Stimulated activated naive B cell treated with anti-CD40 and anti-IgM and Interleukin-4, amounts not matched to agents 10 μg/mL and 1 μg/mL and 100 μg/mL, for 72 hours (primary cell): Measurements from ENCODE around the gene PNMA6E.

ENCODE experiments used
- ATAC-seq, 2 donors: fragments of 150-1000 bp; cut with Tn5 transposase; replicated peaks; 2 replicates each; pipeline ENCODE4 v1.10.0; 2021; ENCODE audit warnings: moderate library complexity in 1 of 2
- DNase-seq: peaks from one replicate; pipeline ENCODE4 v3.0.0; 2021
- H3K27ac Mint-ChIP-seq: one replicate; pipeline ENCODE4 v1.8.0; 2022; ENCODE audit warnings: mild to moderate bottlenecking, mixed read lengths
- H3K27me3 Mint-ChIP-seq, 2 donors: one replicate each; pipeline ENCODE4 v1.8.0; 2022; ENCODE audit warnings: mixed read lengths in 2 of 2
- H3K36me3 Mint-ChIP-seq, 2 donors: one replicate each; pipeline ENCODE4 v1.8.0; 2022; ENCODE audit warnings: mixed read lengths in 2 of 2, mild to moderate bottlenecking in 1 of 2
- H3K4me1 Mint-ChIP-seq, 2 donors: one replicate each; pipeline ENCODE4 v1.8.0; 2022; ENCODE audit warnings: mixed read lengths in 2 of 2, mild to moderate bottlenecking in 1 of 2
- H3K4me3 Mint-ChIP-seq, 2 donors: one replicate each; pipeline ENCODE4 v1.8.0; 2022; ENCODE audit warnings: mild to moderate bottlenecking in 2 of 2, mixed read lengths in 2 of 2, moderate library complexity in 1 of 2
- H3K9me3 Mint-ChIP-seq, 2 donors: one replicate each; pipeline ENCODE4 v1.8.0; 2022; ENCODE audit warnings: mixed read lengths in 2 of 2, mild to moderate bottlenecking in 1 of 2

PNMA6E gene

DNA sequence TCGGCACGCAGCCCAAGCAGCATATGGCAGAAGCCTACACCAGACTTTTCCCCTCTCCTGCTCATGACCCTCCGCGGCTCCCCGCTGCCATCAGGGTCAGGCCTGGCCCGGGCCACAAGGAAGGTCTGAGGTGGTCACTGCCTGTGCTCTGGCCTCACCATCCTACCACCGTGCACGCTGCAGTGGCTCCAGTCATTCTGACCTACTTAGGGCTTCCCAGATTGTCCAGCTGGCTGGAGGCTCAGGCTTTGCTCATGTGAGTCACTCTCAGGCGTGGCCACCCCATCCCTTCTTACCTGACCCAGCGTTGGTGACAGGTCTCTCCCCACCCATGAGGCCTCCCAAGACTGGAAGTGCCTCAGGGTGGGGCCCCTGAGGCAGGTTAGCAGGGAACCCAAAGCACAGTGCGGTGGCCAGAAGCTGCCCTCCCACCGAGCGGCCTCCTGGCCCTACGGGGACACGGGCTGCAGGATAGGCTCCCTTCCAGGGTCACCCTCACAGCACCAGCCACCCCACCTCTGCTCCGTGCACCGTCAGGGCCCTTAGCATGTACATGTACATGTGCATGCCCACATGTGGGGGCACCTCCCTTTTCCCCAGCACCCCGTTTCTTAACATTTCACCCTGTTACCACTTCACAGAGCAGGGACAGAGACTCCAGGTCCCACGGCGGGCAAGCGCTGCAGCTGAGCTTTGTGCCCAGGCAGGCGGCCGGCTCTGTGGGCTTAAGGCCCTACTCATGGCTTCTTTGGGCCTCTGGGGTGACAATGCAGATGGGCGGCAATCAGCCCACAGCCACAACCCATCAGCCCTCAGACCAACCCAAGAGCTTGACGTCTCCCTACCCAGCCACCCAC lies 42.6 kb upstream of the PNMA6E start:
- peaks cover 4 to 7% of the 10 kb centered on the region in 2 donors for H3K27me3 Mint-ChIP-seq
- H3K36me3 Mint-ChIP-seq = peaks cover 3% of the 10 kb centered on the region in 2 donors
- H3K4me1 Mint-ChIP-seq = no peaks in the 10 kb centered on the region
- H3K27ac Mint-ChIP-seq = no peak overlapping the region
- H3K4me3 Mint-ChIP-seq = no peak overlapping the region
- ATAC-seq (no peak), DNase-seq (no peak)
- peaks cover 0 to 5% of the 10 kb centered on the region in 2 donors for H3K9me3 Mint-ChIP-seq

DNA sequence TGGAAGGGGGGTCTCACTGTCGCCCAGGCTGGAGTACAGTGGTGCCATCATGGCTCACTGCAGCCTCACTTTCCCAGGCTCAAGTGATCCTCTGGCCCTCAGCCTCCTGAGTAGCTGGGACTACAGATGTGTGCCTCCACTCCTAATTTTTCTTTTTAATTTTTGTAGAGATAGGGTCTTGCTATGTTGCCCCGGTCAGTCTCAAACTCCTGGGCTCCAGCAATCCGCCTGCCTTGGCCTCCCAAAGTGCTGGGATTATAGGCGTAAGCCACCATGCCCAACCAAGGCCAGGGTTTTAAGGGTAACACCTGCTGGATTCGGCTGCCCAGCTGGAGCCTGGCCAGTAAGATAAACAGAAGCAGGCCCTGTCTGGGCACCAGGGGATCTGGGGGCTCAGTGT lies 41.3 kb upstream of the PNMA6E start:
- H3K9me3 Mint-ChIP-seq = peaks cover 0 to 5% of the 10 kb centered on the region in 2 donors
- ATAC-seq (no peak), DNase-seq (no peak)
- H3K36me3 Mint-ChIP-seq = peaks cover 3% of the 10 kb centered on the region in 2 donors
- H3K4me1 Mint-ChIP-seq = no peaks in the 10 kb centered on the region
- H3K27me3 Mint-ChIP-seq = peaks cover 4 to 10% of the 10 kb centered on the region in 2 donors
- H3K4me3 Mint-ChIP-seq = no peak overlapping the region
- no peak overlapping the region for H3K27ac Mint-ChIP-seq

DNA sequence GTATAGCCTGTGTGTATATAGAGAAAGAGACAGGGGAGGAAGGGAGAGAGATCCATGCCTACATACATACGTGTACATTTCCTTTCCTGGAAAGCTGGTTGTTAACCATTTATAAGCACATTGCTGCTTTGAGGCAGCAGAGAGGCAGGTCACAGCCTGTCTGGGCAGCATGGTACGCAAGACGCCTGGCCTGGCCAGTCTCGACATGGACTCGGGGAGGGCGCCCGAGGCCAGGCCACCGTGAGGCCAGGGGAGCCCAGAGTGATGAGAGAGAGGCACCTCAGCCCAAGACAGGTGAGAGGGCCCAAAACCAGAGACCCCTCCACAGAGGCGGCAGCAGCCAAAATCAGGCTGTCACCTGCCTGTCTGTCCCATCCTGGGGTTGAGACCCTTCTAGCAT lies 40.8 kb upstream of the PNMA6E start:
- peaks cover 8 to 10% of the 10 kb centered on the region in 2 donors for H3K27me3 Mint-ChIP-seq
- no peak overlapping the region for H3K27ac Mint-ChIP-seq
- ATAC-seq = no peak
- H3K9me3 Mint-ChIP-seq = peaks cover 0 to 5% of the 10 kb centered on the region in 2 donors
- H3K4me1 Mint-ChIP-seq = no peaks in the 10 kb centered on the region
- no peak for DNase-seq
- H3K4me3 Mint-ChIP-seq = no peak overlapping the region
- peaks cover 0 to 3% of the 10 kb centered on the region in 2 donors for H3K36me3 Mint-ChIP-seq

DNA sequence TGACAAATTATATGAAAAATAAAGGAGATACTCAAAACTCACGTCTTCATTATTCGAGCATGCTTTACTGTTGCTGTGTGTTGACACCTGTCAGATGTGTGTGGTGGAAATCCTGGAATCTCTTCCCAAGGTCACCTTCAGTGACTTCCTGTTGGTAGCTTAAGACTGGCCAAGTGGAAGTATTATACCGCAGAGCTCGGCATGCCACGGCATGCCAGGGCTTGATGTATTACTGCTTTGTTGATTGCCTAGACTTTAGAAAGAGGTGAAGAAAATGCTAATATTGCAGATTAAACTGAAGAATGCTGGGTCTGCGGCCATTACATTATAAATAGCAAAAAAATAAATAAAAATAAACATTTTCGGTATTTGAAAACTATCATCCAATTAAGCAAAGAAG lies 40.1 kb upstream of the PNMA6E start:
- peaks cover 0 to 3% of the 10 kb centered on the region in 2 donors for H3K36me3 Mint-ChIP-seq

DNA sequence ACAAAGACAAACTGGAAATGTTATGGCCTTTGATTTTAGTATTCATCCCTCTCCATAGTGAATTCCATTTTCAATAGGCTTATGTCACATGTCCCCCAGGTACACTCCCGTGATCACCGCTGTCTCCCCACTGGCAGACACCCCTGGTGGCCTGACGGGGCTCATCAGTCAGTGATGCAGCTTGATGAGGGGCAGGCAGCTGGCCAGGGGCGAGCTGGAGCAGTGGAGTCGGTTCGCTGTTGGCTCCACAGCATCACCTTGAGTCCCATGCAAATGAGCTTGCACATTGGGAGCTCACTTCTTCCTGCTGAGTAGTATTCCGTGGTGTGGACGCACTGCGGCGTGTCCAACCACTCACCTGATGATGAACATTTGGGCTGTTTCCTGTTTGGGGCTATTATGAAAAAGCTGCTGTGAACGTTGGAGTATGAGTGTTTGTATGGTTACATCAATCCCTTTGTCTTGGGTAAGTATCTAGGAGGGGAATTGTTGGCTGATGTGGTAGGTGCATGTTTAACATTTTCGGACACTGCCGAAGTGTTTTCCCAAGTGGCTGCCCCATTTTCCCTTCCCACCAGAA lies 39.5 kb upstream of the PNMA6E start:
- Mint-ChIP-seq H3K36me3 (peaks cover 0 to 3% of the 10 kb centered on the region in 2 donors), H3K27ac (no peak overlapping the region), H3K4me1 (no peaks in the 10 kb centered on the region), H3K4me3 (no peak overlapping the region), H3K9me3 (peaks cover 0 to 5% of the 10 kb centered on the region in 2 donors), H3K27me3 (peaks cover 10 to 12% of the 10 kb centered on the region in 2 donors)
- DNase-seq (no peak), ATAC-seq (no peak)

More for the DNA sequence above, 40.1 kb upstream of the PNMA6E start:
- DNase-seq (no peak), ATAC-seq (no peak)
- H3K4me3 Mint-ChIP-seq = no peak overlapping the region
- H3K27ac Mint-ChIP-seq = no peak overlapping the region
- H3K4me1 Mint-ChIP-seq = no peaks in the 10 kb centered on the region
- H3K9me3 Mint-ChIP-seq = peaks cover 0 to 5% of the 10 kb centered on the region in 2 donors
- H3K27me3 Mint-ChIP-seq = peaks cover 10 to 12% of the 10 kb centered on the region in 2 donors

DNA sequence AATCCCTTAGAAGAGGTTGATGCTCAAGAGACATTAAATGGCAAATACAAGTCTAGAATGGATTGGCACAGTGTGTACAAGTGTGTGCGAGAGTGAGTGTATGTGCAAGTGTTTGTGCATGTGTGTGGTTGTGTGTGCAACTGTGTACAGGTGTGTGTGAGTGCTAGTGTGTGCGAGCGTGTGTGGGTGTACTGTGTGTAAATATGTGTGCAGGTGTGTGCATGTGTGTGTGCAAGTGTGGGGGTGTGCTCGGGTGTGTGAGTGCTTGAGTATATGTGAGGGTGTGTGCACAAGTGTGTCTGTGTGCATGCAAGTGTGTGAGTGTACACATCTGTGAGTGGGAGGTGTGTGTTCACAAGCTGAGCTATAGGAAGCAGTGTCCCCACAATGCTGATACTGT lies 38.8 kb upstream of the PNMA6E start:
- Mint-ChIP-seq H3K4me3 (no peak overlapping the region), H3K27ac (no peak overlapping the region), H3K4me1 (no peaks in the 10 kb centered on the region), H3K9me3 (peaks cover 0 to 5% of the 10 kb centered on the region in 2 donors), H3K27me3 (peaks cover 10 to 12% of the 10 kb centered on the region in 2 donors), H3K36me3 (peaks cover 0 to 3% of the 10 kb centered on the region in 2 donors)
- ATAC-seq (no peak), DNase-seq (no peak)

DNA sequence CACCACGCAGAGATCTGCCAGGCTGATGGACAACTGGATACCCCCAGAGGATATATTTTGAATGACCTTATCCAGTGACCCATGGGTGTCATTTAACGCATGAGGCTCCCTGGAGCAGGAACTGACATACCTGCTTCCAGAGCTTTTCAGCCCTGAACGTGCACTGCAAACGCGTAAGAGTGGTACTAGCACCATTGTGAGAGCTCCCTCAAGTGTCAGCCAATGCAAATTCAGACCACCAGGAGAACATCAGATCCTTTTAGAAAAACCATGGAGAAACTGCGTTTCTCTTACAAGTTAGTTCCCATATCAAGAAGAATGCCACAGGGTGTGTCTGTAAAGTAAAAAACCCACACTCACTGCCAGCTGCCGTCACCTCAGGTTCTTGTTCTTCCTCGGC lies 37.4 kb upstream of the PNMA6E start:
- H3K4me1 Mint-ChIP-seq = no peaks in the 10 kb centered on the region
- H3K4me3 Mint-ChIP-seq = no peak overlapping the region
- H3K27ac Mint-ChIP-seq = no peak overlapping the region
- DNase-seq = no peak
- H3K36me3 Mint-ChIP-seq = no peaks in the 10 kb centered on the region
- ATAC-seq = no peak
- H3K27me3 Mint-ChIP-seq = peaks cover 10 to 17% of the 10 kb centered on the region in 2 donors
- peaks cover 0 to 5% of the 10 kb centered on the region in 2 donors for H3K9me3 Mint-ChIP-seq

DNA sequence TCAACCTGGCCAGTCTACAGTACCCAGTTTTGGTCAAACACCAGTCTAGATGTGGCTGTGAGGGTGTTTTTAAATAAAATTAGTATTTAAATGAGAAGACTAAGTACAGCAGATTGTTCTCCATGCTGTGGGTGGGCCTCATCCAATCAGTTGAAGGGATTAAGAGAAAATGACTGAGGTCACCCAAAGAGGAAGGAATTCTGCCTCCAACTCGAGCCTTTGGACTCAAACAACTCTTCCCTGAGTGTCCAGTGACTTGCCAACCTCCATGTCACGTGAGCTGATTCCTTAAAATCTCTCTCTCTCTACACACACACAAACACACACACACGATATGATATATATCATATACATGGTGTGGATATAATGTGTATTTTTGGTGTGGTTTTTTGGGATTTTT lies 34.7 kb upstream of the PNMA6E start:
- H3K9me3 Mint-ChIP-seq = peaks cover 0 to 5% of the 10 kb centered on the region in 2 donors
- H3K27ac Mint-ChIP-seq = no peak overlapping the region
- H3K27me3 Mint-ChIP-seq = peaks cover 10 to 20% of the 10 kb centered on the region in 2 donors
- H3K36me3 Mint-ChIP-seq = peaks cover 0 to 2% of the 10 kb centered on the region in 2 donors
- ATAC-seq = no peak
- no peak for DNase-seq
- no peaks in the 10 kb centered on the region for H3K4me1 Mint-ChIP-seq
- H3K4me3 Mint-ChIP-seq = no peak overlapping the region

DNA sequence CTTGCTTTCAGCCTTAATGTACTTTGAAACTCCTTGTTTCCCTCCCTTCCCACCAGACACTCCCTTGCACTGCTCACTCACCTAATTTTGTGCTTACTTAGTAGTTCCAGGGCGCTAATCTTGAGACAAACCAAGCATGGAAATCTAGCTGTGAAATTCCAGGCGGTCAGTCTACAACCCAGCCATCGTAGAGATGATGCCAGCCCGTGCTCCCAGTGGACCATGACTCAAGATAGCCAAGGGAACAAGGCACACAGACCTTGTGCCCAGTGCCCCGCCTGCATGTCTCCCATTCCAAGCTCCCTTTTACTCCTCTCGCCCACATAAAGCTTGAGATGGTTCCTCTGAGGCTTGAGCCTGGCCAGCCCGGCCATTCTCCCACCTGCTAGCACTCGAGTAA lies 33.7 kb upstream of the PNMA6E start:
- H3K36me3 Mint-ChIP-seq = peaks cover 0 to 6% of the 10 kb centered on the region in 2 donors
- no peak overlapping the region for H3K4me3 Mint-ChIP-seq
- H3K27ac Mint-ChIP-seq = no peak overlapping the region
- no peaks in the 10 kb centered on the region for H3K4me1 Mint-ChIP-seq
- no peak for ATAC-seq
- DNase-seq = no peak
- H3K9me3 Mint-ChIP-seq = peaks cover 0 to 2% of the 10 kb centered on the region in 2 donors
- peaks cover 10 to 22% of the 10 kb centered on the region in 2 donors for H3K27me3 Mint-ChIP-seq

DNA sequence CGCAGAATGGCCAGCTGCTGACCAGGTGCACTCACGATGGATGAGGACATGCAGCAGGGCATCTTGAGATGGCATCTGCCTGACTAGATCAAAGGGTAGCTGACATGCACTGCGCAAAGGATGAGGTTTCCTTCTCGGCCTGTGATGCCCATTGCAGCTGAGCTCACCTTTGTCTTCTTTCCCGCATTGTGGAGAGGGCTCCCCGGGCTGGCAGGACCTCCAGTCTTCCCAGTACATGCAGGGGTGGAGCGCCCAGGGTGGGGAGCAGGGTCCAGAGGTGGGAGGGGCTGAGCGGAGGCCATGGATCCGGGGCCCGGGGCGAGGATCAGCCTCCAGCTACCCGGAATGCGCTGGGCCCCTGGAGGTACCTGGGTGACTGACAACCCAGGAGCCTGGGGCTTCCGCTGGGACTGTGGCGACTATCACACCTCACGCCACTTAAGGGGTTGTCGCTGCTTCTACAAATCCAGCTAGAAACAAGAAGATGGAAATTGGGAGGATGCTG lies 32.7 kb upstream of the PNMA6E start:
- no peak for ATAC-seq
- Mint-ChIP-seq H3K4me3 (no peak overlapping the region), H3K27ac (no peak overlapping the region), H3K36me3 (peaks cover 0 to 6% of the 10 kb centered on the region in 2 donors), H3K4me1 (no peaks in the 10 kb centered on the region), H3K27me3 (peaks cover 4 to 21% of the 10 kb centered on the region in 2 donors), H3K9me3 (no peaks in the 10 kb centered on the region)
- DNase-seq = no peak

DNA sequence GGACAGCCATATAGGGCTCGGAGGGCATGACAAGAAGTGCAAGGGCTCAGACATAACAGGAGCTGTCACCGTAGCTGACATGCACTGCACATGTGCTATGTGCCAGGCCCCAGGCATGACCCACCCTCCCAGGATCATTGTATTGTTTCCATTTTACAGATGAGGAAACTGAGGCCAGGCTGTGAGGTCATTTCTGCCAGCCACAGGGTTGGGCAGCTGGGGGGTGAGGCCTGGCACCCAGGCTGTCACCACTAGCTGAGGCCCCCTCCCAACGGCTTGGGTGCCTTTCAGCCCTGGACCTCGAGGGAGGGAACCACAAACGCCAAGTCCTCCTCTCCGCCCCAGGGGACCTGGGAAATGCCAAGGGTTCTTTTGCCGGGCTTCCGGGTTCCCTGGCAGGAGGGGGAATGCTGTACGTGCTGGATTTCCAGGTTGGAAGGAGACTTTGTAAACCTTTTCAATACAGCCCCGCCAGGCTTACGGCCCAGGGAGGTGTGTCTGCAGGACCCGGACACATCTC lies 32.1 kb upstream of the PNMA6E start:
- no peak overlapping the region for H3K4me3 Mint-ChIP-seq
- H3K4me1 Mint-ChIP-seq = no peaks in the 10 kb centered on the region
- DNase-seq = no peak
- no peak overlapping the region for H3K27ac Mint-ChIP-seq
- H3K9me3 Mint-ChIP-seq = no peaks in the 10 kb centered on the region
- ATAC-seq = no peak
- peaks cover 0 to 6% of the 10 kb centered on the region in 2 donors for H3K36me3 Mint-ChIP-seq
- peaks cover 0 to 21% of the 10 kb centered on the region in 2 donors for H3K27me3 Mint-ChIP-seq

DNA sequence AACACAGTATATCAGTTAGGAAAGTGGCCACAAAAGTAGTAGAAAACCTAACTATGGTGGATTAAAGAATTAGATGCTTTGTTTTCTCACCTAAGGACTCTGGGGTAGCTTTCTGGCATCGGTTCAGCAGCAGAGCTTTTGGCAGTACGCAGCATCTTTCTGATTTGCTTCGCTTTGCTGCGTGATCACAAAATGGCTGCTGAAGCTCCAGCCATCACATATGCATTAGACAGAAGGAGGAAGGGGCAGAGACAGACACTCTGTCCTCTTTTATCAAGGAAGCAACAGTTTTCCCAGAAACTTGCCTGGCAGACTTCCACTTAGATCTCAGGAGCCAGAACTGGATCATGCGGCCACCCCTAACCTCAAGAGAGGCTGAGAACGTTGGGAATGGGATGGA lies 29.6 kb upstream of the PNMA6E start:
- H3K36me3 Mint-ChIP-seq = peaks cover 0 to 10% of the 10 kb centered on the region in 2 donors
- H3K27ac Mint-ChIP-seq = no peak overlapping the region
- H3K4me1 Mint-ChIP-seq = no peaks in the 10 kb centered on the region
- H3K27me3 Mint-ChIP-seq = peaks cover 0 to 17% of the 10 kb centered on the region in 2 donors
- DNase-seq (no peak), ATAC-seq (no peak)
- peaks cover 4 to 5% of the 10 kb centered on the region in 2 donors for H3K9me3 Mint-ChIP-seq
- no peak overlapping the region for H3K4me3 Mint-ChIP-seq

DNA sequence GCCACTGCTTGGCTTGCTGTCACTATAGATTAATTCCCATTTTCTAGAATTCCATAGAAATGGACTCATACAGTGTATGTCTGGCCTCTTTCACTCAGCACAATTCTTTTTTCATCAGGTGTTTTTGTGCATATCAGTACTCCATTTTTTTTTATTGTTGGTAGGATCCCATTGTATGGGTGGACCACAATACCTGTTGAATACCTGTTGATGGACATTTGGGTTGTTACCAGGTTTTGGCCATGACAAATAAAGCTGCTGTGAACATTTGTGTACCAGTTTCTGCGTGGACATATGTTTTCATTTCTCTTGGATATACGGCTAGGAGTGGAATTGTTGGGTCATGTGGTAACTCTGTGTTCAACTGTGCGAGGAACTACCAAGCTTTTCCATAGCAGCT lies 25.1 kb upstream of the PNMA6E start:
- Mint-ChIP-seq H3K27me3 (peaks cover 0 to 12% of the 10 kb centered on the region in 2 donors), H3K27ac (no peak overlapping the region), H3K9me3 (peaks cover 4 to 5% of the 10 kb centered on the region in 2 donors), H3K36me3 (peaks cover 0 to 10% of the 10 kb centered on the region in 2 donors), H3K4me3 (no peak overlapping the region), H3K4me1 (no peaks in the 10 kb centered on the region)
- ATAC-seq (no peak), DNase-seq (no peak)

DNA sequence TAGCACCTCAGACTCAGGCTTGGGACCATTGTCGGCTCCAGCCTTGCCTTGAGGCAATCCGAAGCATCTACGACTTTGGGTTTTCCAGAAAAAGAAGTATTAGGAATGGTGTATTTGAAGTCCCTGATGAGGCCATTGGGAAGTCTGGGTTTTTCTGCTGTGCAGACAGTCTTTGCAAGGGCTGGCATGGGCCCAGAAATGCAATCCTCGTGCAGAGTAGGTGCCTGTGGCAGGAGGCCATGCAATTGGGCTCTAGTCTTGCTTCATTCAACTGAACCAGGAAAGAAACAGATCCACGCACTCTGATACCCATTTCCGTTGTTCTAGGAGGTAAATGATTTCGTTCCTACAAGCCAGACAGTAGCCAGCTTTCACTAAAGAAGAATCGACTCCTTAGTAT lies 22.5 kb upstream of the PNMA6E start:
- Mint-ChIP-seq H3K9me3 (peaks cover 4 to 5% of the 10 kb centered on the region in 2 donors), H3K36me3 (peaks cover 2 to 4% of the 10 kb centered on the region in 2 donors), H3K4me1 (no peaks in the 10 kb centered on the region), H3K4me3 (no peak overlapping the region), H3K27ac (no peak overlapping the region), H3K27me3 (peaks cover 0 to 4% of the 10 kb centered on the region in 2 donors)
- no peak for ATAC-seq
- no peak for DNase-seq
